ENCODE measurements around the gene RASGRP1.

RASGRP1 gene

GRCh38 chr15:38564557-38565286 lies at the start of gene RASGRP1:
Gene RASGRP1, minus strand, starts transcription at chr15:38564814. Its CDS starts 186 bp downstream, at chr15:38564628.
- H3K27ac Mint-ChIP-seq: peak within 1 kb of the TSS; percentile 64
- no peaks in the 10 kb centered on the region for H3K36me3 Mint-ChIP-seq (ENCODE audit: low read depth)
- TF ChIP-seq, protein P1, sequence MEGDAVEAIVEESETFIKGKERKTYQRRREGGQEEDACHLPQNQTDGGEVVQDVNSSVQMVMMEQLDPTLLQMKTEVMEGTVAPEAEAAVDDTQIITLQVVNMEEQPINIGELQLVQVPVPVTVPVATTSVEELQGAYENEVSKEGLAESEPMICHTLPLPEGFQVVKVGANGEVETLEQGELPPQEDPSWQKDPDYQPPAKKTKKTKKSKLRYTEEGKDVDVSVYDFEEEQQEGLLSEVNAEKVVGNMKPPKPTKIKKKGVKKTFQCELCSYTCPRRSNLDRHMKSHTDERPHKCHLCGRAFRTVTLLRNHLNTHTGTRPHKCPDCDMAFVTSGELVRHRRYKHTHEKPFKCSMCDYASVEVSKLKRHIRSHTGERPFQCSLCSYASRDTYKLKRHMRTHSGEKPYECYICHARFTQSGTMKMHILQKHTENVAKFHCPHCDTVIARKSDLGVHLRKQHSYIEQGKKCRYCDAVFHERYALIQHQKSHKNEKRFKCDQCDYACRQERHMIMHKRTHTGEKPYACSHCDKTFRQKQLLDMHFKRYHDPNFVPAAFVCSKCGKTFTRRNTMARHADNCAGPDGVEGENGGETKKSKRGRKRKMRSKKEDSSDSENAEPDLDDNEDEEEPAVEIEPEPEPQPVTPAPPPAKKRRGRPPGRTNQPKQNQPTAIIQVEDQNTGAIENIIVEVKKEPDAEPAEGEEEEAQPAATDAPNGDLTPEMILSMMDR (IDR thresholded peaks at IDR 0.05): no peak
- peaks cover 77% of the 10 kb centered on the region for H3K27me3 Mint-ChIP-seq (ENCODE audit: low read depth, poor library complexity)
- H3K4me1 Mint-ChIP-seq: peaks cover 7% of the 10 kb centered on the region
- peaks cover 6% of the 10 kb centered on the region for H3K9me3 Mint-ChIP-seq
- H3K4me3 Mint-ChIP-seq: peak within 1 kb of the TSS; percentile 83
- peak; percentile 84 for DNase-seq

DNA sequence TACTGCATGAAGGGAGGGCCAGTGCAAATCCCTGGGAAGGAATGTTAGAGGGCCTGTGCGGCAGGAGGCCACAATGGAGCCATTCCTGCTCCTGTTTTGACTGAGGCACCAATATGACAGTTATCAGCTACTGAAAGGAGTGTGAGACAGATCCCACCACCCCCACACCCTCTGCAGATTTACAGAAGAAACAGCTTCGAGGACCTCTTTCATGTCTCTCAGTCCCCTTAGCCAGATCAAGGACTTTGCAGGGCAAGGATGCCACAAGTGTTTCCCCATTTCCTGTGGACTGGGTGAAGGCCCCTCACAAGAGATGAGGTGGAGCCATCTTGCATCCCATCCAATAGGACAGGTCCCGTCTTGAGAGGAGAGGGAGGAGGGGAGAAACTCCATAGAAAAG lies 48.5 kb upstream of the RASGRP1 start:
- H3K27ac Mint-ChIP-seq: no peak overlapping the region
- no peak for DNase-seq
- TF ChIP-seq, protein P1 (IDR thresholded peaks at IDR 0.05): no peak
- peaks cover 3% of the 10 kb centered on the region for H3K9me3 Mint-ChIP-seq
- no peak overlapping the region for H3K4me3 Mint-ChIP-seq
- no peaks in the 10 kb centered on the region for H3K36me3 Mint-ChIP-seq (ENCODE audit: low read depth)
- H3K27me3 Mint-ChIP-seq (ENCODE audit: low read depth, poor library complexity): peaks cover 10% of the 10 kb centered on the region
- H3K4me1 Mint-ChIP-seq: peaks cover 39% of the 10 kb centered on the region

- no peaks in the 10 kb centered on the region for H3K36me3 Mint-ChIP-seq (ENCODE audit: low read depth)
- H3K4me1 Mint-ChIP-seq: peaks cover 32% of the 10 kb centered on the region
- no peak overlapping the region for H3K4me3 Mint-ChIP-seq
- H3K27me3 Mint-ChIP-seq (ENCODE audit: low read depth, poor library complexity): peaks cover 10% of the 10 kb centered on the region
- no peak overlapping the region for H3K27ac Mint-ChIP-seq
- TF ChIP-seq, protein P1 (IDR thresholded peaks at IDR 0.05): no peak
- DNase-seq: no peak
- peaks cover 3% of the 10 kb centered on the region for H3K9me3 Mint-ChIP-seq
Observed at GRCh38 chr15:38612159-38612863, 47.7 kb upstream of the RASGRP1 start.

- no peak for DNase-seq
- Mint-ChIP-seq H3K9me3 (peaks cover 3% of the 10 kb centered on the region), H3K27ac (no peak overlapping the region), H3K27me3 (ENCODE audit: low read depth, poor library complexity) (peaks cover 10% of the 10 kb centered on the region), H3K4me1 (peaks cover 38% of the 10 kb centered on the region), H3K4me3 (no peak overlapping the region), H3K36me3 (ENCODE audit: low read depth) (no peaks in the 10 kb centered on the region)
- TF ChIP-seq, protein P1 (IDR thresholded peaks at IDR 0.05): no peak
Observed at GRCh38 chr15:38611228-38611627, 46.6 kb upstream of the RASGRP1 start.

- Mint-ChIP-seq H3K27ac (peak overlapping the region; percentile 1), H3K36me3 (ENCODE audit: low read depth) (no peaks in the 10 kb centered on the region), H3K4me3 (no peak overlapping the region), H3K9me3 (peaks cover 3% of the 10 kb centered on the region), H3K4me1 (peaks cover 43% of the 10 kb centered on the region), H3K27me3 (ENCODE audit: low read depth, poor library complexity) (peaks cover 9% of the 10 kb centered on the region)
- TF ChIP-seq, protein P1 (IDR thresholded peaks at IDR 0.05): no peak
- DNase-seq: no peak
Observed at GRCh38 chr15:38610748-38611147, 46.1 kb upstream of the RASGRP1 start.
